NB4 (cell line): ENCODE data around the gene SNTG2.

Experiments used
- CTCF ChIP-seq: IDR thresholded peaks from one replicate; pipeline ENCODE4 v1.5.1; 2012; ENCODE audit warnings: low read depth, low read length
- POLR2A ChIP-seq: IDR thresholded peaks from 2 replicates; pipeline ENCODE4 v1.6.1; 2011; ENCODE audit warnings: mild to moderate bottlenecking; ENCODE audit not compliant: insufficient read length; ENCODE audit errors: extremely low read depth

DNA sequence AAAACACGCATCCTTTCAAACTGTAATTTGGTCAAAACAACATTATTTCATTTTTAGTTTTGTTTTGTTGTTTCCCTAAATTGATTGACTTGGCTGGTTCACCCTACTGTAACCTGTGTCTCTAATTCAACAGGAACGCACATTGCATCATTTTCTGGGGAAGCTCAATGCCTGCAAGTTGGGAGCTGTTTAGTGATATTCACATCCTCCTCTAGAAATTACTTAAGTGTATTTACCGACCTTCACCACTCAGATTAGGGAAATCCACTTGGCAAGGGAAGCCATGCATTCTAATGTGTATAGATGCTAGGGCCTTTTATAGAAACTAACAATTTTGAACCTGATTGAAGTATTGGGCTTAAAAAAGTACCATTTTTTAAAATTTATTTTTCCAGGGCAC is 455.3 kb downstream of the SNTG2 start:
- TF ChIP-seq CTCF (no peak), POLR2A (no peak)
